NOMO-1 treated with dmso at 0.1 percent for 144 hours (cell line): Measurements from ENCODE around the gene ZDHHC11.
"Not testable (repeated sequence)": the region's sequence is repeated elsewhere in the genome, so short reads cannot be mapped to it uniquely, and the experiment has no call there.

Experiments used
- DNase-seq: peaks from one replicate; lab custom pipeline; 2025; ENCODE audit not compliant: unreplicated experiment; lab: John Stamatoyannopoulos, UW

The ZDHHC11 gene

GRCh38 chr5:778967-779366 lies 71.8 kb downstream of the ZDHHC11 start:
- DNase-seq = not testable (repeated sequence)

GRCh38 chr5:778421-778820 lies 72.4 kb downstream of the ZDHHC11 start:
- not testable (repeated sequence) for DNase-seq

- DNase-seq = no peak
Measured at GRCh38 chr5:777756-778161, 73.0 kb downstream of the ZDHHC11 start.

- DNase-seq = no peak
Measured at GRCh38 chr5:776862-777711, 73.7 kb downstream of the ZDHHC11 start.

GRCh38 chr5:775961-776861 lies 74.6 kb downstream of the ZDHHC11 start:
- DNase-seq = no peak

GRCh38 chr5:775595-775960 lies 75.2 kb downstream of the ZDHHC11 start:
- not testable (repeated sequence) for DNase-seq

GRCh38 chr5:774854-775505 lies 75.8 kb downstream of the ZDHHC11 start:
- DNase-seq = not testable (repeated sequence)

GRCh38 chr5:774304-774703 lies 76.5 kb downstream of the ZDHHC11 start:
- not testable (repeated sequence) for DNase-seq

- DNase-seq = no peak
Measured at GRCh38 chr5:773517-774264, 77.1 kb downstream of the ZDHHC11 start.

- not testable (repeated sequence) for DNase-seq
Measured at GRCh38 chr5:772931-773330, 77.9 kb downstream of the ZDHHC11 start.

- DNase-seq = not testable (repeated sequence)
Measured at GRCh38 chr5:772547-772890, 78.3 kb downstream of the ZDHHC11 start.

- DNase-seq = not testable (repeated sequence)
Measured at GRCh38 chr5:771841-772546, 78.8 kb downstream of the ZDHHC11 start.

GRCh38 chr5:771087-771781 lies 79.6 kb downstream of the ZDHHC11 start:
- DNase-seq = not testable (repeated sequence)

- DNase-seq = not testable (repeated sequence)
Measured at GRCh38 chr5:770585-770984, 80.2 kb downstream of the ZDHHC11 start.

- DNase-seq = not testable (repeated sequence)
Measured at GRCh38 chr5:769485-770145, 81.2 kb downstream of the ZDHHC11 start.

- DNase-seq = no peak
Measured at GRCh38 chr5:766666-767431, 83.9 kb downstream of the ZDHHC11 start.

- DNase-seq = no peak
Measured at GRCh38 chr5:765948-766631, 84.7 kb downstream of the ZDHHC11 start.
